Measurements from ENCODE around the gene CARD11. TPM values are rescaled to one million over a fixed set of nuclear protein-coding genes. Genes with fewer than 3 reads are reported as not detected.

The CARD11 gene
- total and polyA plus RNA-seq, 11 donors, result 0.15 to 3.2 (median 0.33) TPM; not detected in 2

GRCh38 chr7:2948749-2949148 lies 94.9 kb downstream of the CARD11 start:
- 38 to 47% (median 39%) methylated on average over 2 of the region's 2 CpGs for WGBS, 4 donors
- H3K27ac ChIP-seq, result no peak overlapping the region
- no peak for ATAC-seq
- H3K9me3 ChIP-seq, result peaks cover 0 to 24% (median 0%) of the 10 kb centered on the region in 12 donors
- peaks cover 0 to 38% (median 0%) of the 10 kb centered on the region in 12 donors for H3K4me1 ChIP-seq
- H3K36me3 ChIP-seq, result no peaks in the 10 kb centered on the region
- intact Hi-C loops (cut with DNase I), result no loop called here
- H3K27me3 ChIP-seq, result peaks cover 0 to 2% (median 0%) of the 10 kb centered on the region in 9 donors
- TF ChIP-seq POLR2A (IDR thresholded peaks at IDR 0.05), result no peak
- TF ChIP-seq, protein P1, sequence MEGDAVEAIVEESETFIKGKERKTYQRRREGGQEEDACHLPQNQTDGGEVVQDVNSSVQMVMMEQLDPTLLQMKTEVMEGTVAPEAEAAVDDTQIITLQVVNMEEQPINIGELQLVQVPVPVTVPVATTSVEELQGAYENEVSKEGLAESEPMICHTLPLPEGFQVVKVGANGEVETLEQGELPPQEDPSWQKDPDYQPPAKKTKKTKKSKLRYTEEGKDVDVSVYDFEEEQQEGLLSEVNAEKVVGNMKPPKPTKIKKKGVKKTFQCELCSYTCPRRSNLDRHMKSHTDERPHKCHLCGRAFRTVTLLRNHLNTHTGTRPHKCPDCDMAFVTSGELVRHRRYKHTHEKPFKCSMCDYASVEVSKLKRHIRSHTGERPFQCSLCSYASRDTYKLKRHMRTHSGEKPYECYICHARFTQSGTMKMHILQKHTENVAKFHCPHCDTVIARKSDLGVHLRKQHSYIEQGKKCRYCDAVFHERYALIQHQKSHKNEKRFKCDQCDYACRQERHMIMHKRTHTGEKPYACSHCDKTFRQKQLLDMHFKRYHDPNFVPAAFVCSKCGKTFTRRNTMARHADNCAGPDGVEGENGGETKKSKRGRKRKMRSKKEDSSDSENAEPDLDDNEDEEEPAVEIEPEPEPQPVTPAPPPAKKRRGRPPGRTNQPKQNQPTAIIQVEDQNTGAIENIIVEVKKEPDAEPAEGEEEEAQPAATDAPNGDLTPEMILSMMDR (IDR thresholded peaks at IDR 0.05), result no peak
- no peak for DNase-seq
- H3K4me3 ChIP-seq, result no peak overlapping the region

- Histone ChIP-seq H3K4me1 (peaks cover 0 to 30% (median 0%) of the 10 kb centered on the region in 12 donors), H3K27me3 (no peaks in the 10 kb centered on the region), H3K27ac (no peak overlapping the region), H3K4me3 (no peak overlapping the region), H3K36me3 (no peaks in the 10 kb centered on the region), H3K9me3 (peaks cover 0 to 24% (median 0%) of the 10 kb centered on the region in 12 donors)
- 87 to 91% (median 88%) methylated on average over 12 of the region's 12 CpGs for WGBS, 4 donors
- intact Hi-C loops (cut with DNase I), result no loop called here
- ATAC-seq (no peak), DNase-seq (no peak)
- no peak for TF ChIP-seq POLR2A (IDR thresholded peaks at IDR 0.05)
- TF ChIP-seq, protein P1 (IDR thresholded peaks at IDR 0.05), result no peak
Measured at GRCh38 chr7:2947058-2947780, 96.4 kb downstream of the CARD11 start.

- Histone ChIP-seq H3K36me3 (no peaks in the 10 kb centered on the region), H3K9me3 (peaks cover 0 to 13% (median 0%) of the 10 kb centered on the region in 12 donors), H3K4me1 (peaks cover 0 to 15% (median 0%) of the 10 kb centered on the region in 12 donors), H3K4me3 (no peak overlapping the region), H3K27me3 (peaks cover 0 to 2% (median 0%) of the 10 kb centered on the region in 9 donors), H3K27ac (no peak overlapping the region)
- ATAC-seq, result no peak
- no peak for DNase-seq
- TF ChIP-seq POLR2A (IDR thresholded peaks at IDR 0.05), result no peak
- TF ChIP-seq, protein P1 (IDR thresholded peaks at IDR 0.05), result no peak
- intact Hi-C loops (cut with DNase I), result no loop called here
- 83 to 92% (median 89%) methylated on average over 4 of the region's 4 CpGs for WGBS, 4 donors
Measured at GRCh38 chr7:2945171-2945570, 98.5 kb downstream of the CARD11 start.

DNA sequence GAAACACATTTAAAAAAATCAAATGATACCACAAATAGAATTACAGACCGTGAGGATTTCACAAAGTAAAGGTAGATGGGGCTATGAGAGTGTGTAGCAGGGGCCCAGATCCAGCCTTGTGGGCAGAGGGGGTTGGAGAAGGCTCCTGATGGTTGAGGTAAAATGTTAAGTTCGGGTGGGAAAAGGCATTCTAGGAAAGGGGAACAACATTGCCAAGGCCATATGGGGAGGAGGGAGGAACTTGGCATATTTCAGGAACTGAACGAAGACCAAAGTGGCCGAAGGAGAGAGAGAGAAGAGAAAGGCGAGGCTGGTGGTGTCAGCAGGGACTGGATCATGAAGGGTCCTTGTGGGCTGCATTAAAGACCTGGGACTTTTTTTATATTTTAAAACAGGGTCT lies 98.9 kb downstream of the CARD11 start:
- no peak overlapping the region for H3K4me3 ChIP-seq
- WGBS, 4 donors, result 71 to 80% (median 78%) methylated on average over 5 of the region's 5 CpGs
- no peak for ATAC-seq
- intact Hi-C loops (cut with DNase I), result no loop called here
- TF ChIP-seq POLR2A (IDR thresholded peaks at IDR 0.05), result no peak
- TF ChIP-seq, protein P1 (IDR thresholded peaks at IDR 0.05), result no peak
- no peak overlapping the region for H3K27ac ChIP-seq
- peaks cover 0 to 12% (median 0%) of the 10 kb centered on the region in 12 donors for H3K4me1 ChIP-seq
- H3K9me3 ChIP-seq, result peaks cover 0 to 10% (median 0%) of the 10 kb centered on the region in 12 donors
- no peak for DNase-seq
- no peaks in the 10 kb centered on the region for H3K36me3 ChIP-seq
- H3K27me3 ChIP-seq, result peaks cover 0 to 6% (median 0%) of the 10 kb centered on the region in 9 donors

All from heart left ventricle (tissue), 16 donors.